Esophagus squamous epithelium (tissue), 5 donors: ENCODE measurements around the gene OR2AE1. TPM values are rescaled to one million over a fixed set of nuclear protein-coding genes. Genes with fewer than 3 reads are reported as not detected.

Source experiments
- DNase-seq: peaks from one replicate; lab custom pipeline; 2025; lab: John Stamatoyannopoulos, UW
- H3K27ac ChIP-seq, 4 donors: fragments of 200-600 bp; sonication (generic); one replicate each; pipeline ENCODE4 v1.5.1; 2016 to 2019; ENCODE audit warnings: mild to moderate bottlenecking in 1 of 4
- H3K27me3 ChIP-seq, 4 donors: fragments of 200-600 bp; sonication (generic); 1 replicate in 3 of 4; 2 replicates in 1 of 4; pipeline versions ENCODE4 v1.5.1 to v1.6.0; 2017 to 2021; ENCODE audit warnings: antibody characterized with exemption in 1 of 4
- H3K36me3 ChIP-seq, 3 donors: fragments of 200-600 bp; sonication (generic); one replicate each; pipeline ENCODE4 v1.5.1; 2016 to 2019
- H3K4me1 ChIP-seq, 3 donors: fragments of 200-600 bp; sonication (generic); one replicate each; pipeline ENCODE4 v1.5.1; 2017 to 2019
- H3K4me3 ChIP-seq, 4 donors: fragments of 200-600 bp; sonication (generic); 1 replicate in 3 of 4; 2 replicates in 1 of 4; pipeline ENCODE4 v1.5.1; 2016 to 2019; ENCODE audit warnings: mild to moderate bottlenecking in 2 of 4, moderate library complexity in 1 of 4
- H3K9me3 ChIP-seq, 3 donors: fragments of 200-600 bp; sonication (generic); one replicate each; pipeline ENCODE4 v1.5.1; 2016 to 2019
- POLR2A ChIP-seq, 4 donors: fragments of 450-650 bp; IDR thresholded peaks; one replicate each; pipeline ENCODE4 v1.6.1; 2017; ENCODE audit warnings: antibody characterized with exemption in 4 of 4, mild to moderate bottlenecking in 4 of 4, moderate library complexity in 3 of 4
- WGBS, 2 donors: methylation state at CpG; one replicate each; pipeline ENCODE4 v1.1.5; 2018; 5-methylcytosine and 5-hydroxymethylcytosine counted together
- intact Hi-C: fragments of 100-400 bp; cut with DNase I; formaldehyde crosslinking; loops from one replicate; pipeline ENCODE4 v1.15.0; 2022
- total RNA-seq, 4 donors: library from RNA; depleted of rRNA; stranded (reverse); fragments of >200 nt; gene quantifications; one replicate each; pipeline ENCODE4 v1.1.0, GENCODE V29; 2016
- TF ChIP-seq, protein P1 (sequence below), 6 experiments: fragments of 450-650 bp in 4 of 6; fragments of 200-600 bp in 2 of 6; sonication (generic) in 2 of 6; IDR thresholded peaks; one replicate each; pipeline ENCODE4 v1.5.1; 2016 to 2019; ENCODE audit warnings: antibody characterized with exemption in 6 of 6, mild to moderate bottlenecking in 4 of 6, moderate library complexity in 4 of 6
- donor health status: DM: yes; HTN: yes; CAD: no.

OR2AE1 gene
- total RNA-seq, 4 donors from 2014 or later = 0.30 to 0.57 TPM; not detected in 2

DNA sequence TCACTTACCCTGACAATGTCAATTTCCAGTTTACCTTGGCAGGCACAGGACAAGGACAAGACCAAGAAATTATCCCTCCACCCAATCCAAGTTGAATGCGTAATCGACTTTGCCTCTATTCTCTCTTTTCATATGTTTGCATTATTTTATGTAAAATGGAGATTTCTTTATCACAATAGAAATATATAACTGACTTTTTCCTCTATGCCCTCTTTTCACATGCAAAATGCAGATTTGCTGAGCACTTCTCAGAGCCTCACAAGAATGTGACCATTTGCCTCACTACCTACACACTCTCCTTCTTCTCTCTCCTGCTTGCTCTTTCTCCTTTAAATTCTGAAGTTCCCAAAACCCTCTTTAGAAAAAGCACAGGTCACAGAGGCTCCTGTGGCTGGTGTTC is 33.9 kb downstream of the OR2AE1 start:
- no peak for TF ChIP-seq POLR2A (IDR thresholded peaks at IDR 0.05)
- TF ChIP-seq, protein P1, sequence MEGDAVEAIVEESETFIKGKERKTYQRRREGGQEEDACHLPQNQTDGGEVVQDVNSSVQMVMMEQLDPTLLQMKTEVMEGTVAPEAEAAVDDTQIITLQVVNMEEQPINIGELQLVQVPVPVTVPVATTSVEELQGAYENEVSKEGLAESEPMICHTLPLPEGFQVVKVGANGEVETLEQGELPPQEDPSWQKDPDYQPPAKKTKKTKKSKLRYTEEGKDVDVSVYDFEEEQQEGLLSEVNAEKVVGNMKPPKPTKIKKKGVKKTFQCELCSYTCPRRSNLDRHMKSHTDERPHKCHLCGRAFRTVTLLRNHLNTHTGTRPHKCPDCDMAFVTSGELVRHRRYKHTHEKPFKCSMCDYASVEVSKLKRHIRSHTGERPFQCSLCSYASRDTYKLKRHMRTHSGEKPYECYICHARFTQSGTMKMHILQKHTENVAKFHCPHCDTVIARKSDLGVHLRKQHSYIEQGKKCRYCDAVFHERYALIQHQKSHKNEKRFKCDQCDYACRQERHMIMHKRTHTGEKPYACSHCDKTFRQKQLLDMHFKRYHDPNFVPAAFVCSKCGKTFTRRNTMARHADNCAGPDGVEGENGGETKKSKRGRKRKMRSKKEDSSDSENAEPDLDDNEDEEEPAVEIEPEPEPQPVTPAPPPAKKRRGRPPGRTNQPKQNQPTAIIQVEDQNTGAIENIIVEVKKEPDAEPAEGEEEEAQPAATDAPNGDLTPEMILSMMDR (IDR thresholded peaks at IDR 0.05) = no peak
- no peak overlapping the region for H3K4me3 ChIP-seq
- H3K27me3 ChIP-seq = no peaks in the 10 kb centered on the region
- H3K9me3 ChIP-seq = no peaks in the 10 kb centered on the region
- no peaks in the 10 kb centered on the region for H3K36me3 ChIP-seq
- H3K4me1 ChIP-seq = peaks cover 0 to 21% (median 4%) of the 10 kb centered on the region in 3 donors
- intact Hi-C loops = no loop called here
- WGBS, 2 donors = 86 to 96% methylated on average over 2 of the region's 2 CpGs
- H3K27ac ChIP-seq = no peak overlapping the region
- DNase-seq = no peak

DNA sequence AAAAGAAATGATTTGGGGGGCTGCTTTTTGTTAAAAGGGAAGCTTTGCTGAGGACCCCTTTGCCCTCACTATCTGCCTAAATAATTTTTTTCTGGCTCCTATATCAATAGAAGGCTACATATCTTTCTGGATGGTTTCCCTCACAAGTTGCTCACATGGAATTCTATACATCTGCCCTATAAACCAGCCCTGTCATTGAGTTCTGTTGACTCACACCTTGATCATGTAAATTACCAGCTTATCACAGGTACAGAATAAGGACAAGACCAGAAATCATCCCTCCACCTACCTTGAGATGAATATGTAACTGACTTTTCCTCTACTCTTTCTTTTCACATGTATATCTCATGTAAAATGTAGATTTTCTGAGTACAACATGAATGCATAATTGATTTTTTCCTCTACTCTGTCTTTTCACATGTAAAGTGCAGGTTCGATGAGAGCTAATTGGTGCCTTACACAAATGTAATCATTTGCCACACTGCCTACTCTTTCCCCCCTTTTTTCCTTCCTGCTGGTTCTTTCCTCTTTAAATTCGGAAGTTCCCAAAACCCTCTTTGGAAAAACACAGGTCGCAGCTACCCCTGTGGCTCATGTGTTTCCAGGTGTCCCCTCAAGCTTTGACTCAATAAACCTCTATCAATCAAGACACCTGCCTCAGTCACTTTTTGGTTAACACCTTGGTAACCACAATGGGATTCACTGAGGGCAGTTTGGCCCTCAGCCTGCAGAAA is 36.5 kb downstream of the OR2AE1 start:
- no peaks in the 10 kb centered on the region for H3K36me3 ChIP-seq
- H3K27me3 ChIP-seq = no peaks in the 10 kb centered on the region
- no peak overlapping the region for H3K4me3 ChIP-seq
- 65 to 71% methylated on average over 3 of the region's 3 CpGs for WGBS, 2 donors
- no peak for DNase-seq
- H3K9me3 ChIP-seq = no peaks in the 10 kb centered on the region
- H3K27ac ChIP-seq = peak overlapping the region in 3 of 4 donors; percentile 31 to 57 (median 41)
- H3K4me1 ChIP-seq = peaks cover 0 to 21% (median 7%) of the 10 kb centered on the region in 3 donors
- TF ChIP-seq, protein P1 (IDR thresholded peaks at IDR 0.05) = no peak
- no peak for TF ChIP-seq POLR2A (IDR thresholded peaks at IDR 0.05)
- intact Hi-C loops = no loop called here

DNA sequence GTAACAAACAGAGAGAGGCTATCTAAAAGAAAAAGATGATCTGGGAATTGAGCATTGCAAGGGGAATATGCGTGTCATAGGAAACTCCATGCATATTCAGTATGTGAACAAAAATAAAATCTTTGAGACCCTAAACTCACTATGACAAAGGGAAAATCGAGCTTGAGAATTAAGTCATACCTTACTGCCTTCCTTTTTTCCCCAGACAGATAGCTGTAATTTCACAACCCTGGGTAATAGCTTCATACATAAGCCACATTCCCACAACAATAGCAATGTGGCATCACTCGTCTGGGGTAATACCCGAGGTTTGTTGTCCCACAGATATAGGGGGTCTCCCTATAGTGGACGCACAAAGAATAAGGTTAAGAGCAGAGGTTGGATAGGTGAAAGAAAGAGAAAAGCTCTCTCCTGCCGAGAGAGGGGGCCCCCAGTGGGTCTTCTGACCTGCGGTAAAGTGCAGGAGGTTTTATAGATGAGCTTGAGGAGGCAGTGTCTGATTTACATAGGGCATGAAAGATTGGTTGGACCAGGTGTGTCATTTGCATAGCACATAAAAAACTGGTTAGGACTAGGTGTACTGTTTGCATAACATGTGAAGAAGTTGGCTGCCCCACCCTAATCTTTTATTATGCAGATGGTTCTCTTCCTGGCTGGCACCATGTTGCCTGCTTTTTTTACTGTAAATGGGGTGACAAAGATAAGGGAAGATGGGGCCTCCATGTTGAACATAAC is 37.4 kb downstream of the OR2AE1 start:
- intact Hi-C loops = no loop called here
- no peaks in the 10 kb centered on the region for H3K36me3 ChIP-seq

DNA sequence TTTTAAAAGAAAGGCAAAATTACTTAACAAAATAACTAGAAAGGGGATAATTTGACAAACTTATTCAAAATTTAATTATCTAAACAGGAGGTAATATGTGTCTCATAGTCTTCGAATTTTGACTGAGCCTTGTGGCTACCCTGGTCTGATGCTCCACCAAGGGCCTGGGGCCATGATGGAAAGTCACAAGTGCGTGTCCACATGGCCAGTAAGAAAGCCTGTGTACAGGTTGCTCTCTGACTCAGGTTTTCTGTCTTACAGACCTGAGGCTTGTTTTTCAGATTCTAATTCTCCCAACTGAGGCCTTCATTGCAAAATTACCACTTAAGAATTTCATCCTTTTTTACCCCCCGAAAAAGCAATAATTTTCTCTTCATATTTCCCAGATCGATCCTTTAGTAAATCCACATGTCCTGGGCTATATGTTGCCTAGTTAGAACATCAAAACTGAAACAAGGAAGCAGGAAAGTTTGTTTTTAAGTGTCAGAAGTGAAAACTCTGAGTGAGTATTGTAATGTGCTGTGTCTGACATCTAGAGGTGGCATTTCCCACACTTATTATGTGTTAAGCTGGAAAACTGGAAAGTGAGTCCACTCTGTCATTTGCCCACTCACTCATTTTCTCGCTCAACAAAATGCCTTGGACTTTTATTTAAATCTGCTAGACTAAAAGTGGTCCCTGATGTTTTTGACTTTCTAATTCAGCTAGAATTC is 39.0 kb downstream of the OR2AE1 start:
- DNase-seq = no peak
- intact Hi-C loops = no loop called here
- peak overlapping the region in 3 of 4 donors; percentile 33 to 48 (median 47) for H3K27ac ChIP-seq
- no peaks in the 10 kb centered on the region for H3K36me3 ChIP-seq
- no peaks in the 10 kb centered on the region for H3K9me3 ChIP-seq
- H3K4me1 ChIP-seq = peaks cover 0 to 21% (median 7%) of the 10 kb centered on the region in 3 donors
- TF ChIP-seq POLR2A (IDR thresholded peaks at IDR 0.05) = no peak
- TF ChIP-seq, protein P1 (IDR thresholded peaks at IDR 0.05) = peak in 5 of 6 experiments; percentile 19 to 61 (median 35)
- no peaks in the 10 kb centered on the region for H3K27me3 ChIP-seq
- 51 to 52% methylated on average over 5 of the region's 5 CpGs for WGBS, 2 donors
- no peak overlapping the region for H3K4me3 ChIP-seq

More for the DNA sequence above, 37.4 kb downstream of the OR2AE1 start:
- DNase-seq = no peak
- WGBS, 2 donors = 28 to 40% methylated on average over 6 to 7 of the region's 7 CpGs
- Histone ChIP-seq H3K4me1 (peaks cover 0 to 21% (median 7%) of the 10 kb centered on the region in 3 donors), H3K27me3 (no peaks in the 10 kb centered on the region), H3K4me3 (peak overlapping the region in 1 of 4 donors; percentile 21), H3K9me3 (no peaks in the 10 kb centered on the region), H3K27ac (peak overlapping the region in 3 of 4 donors; percentile 41 to 57 (median 55))
- peak in 1 of 4 donors; percentile 12 for TF ChIP-seq POLR2A (IDR thresholded peaks at IDR 0.05)
- TF ChIP-seq, protein P1 (IDR thresholded peaks at IDR 0.05) = no peak
